Astrocyte (in vitro differentiated cells and primary cell): Measurements from ENCODE around the gene RAD51B.

Experiments
- CTCF ChIP-seq: IDR thresholded peaks from 2 replicates; pipeline ENCODE4 v1.5.1; 2011; ENCODE audit warnings: low read depth, mild to moderate bottlenecking, inconsistent platforms, low read length, moderate library complexity; ENCODE audit not compliant: insufficient read depth
- EZH2 ChIP-seq: IDR thresholded peaks from 2 replicates; pipeline ENCODE4 v1.6.1; 2012; ENCODE audit warnings: mild to moderate bottlenecking, low read length, inconsistent platforms; ENCODE audit not compliant: insufficient read depth

GRCh38 chr14:68449561-68450181 is 630.1 kb downstream of the RAD51B start:
- TF ChIP-seq CTCF = no peak
- TF ChIP-seq EZH2 = no peak
